Measurements from ENCODE around the gene GALNS. TPM values are rescaled to one million over a fixed set of nuclear protein-coding genes. Genes with fewer than 3 reads are reported as not detected.

GALNS gene
- total RNA-seq, 1 experiment from 2014 or later, result 20.8 TPM

DNA sequence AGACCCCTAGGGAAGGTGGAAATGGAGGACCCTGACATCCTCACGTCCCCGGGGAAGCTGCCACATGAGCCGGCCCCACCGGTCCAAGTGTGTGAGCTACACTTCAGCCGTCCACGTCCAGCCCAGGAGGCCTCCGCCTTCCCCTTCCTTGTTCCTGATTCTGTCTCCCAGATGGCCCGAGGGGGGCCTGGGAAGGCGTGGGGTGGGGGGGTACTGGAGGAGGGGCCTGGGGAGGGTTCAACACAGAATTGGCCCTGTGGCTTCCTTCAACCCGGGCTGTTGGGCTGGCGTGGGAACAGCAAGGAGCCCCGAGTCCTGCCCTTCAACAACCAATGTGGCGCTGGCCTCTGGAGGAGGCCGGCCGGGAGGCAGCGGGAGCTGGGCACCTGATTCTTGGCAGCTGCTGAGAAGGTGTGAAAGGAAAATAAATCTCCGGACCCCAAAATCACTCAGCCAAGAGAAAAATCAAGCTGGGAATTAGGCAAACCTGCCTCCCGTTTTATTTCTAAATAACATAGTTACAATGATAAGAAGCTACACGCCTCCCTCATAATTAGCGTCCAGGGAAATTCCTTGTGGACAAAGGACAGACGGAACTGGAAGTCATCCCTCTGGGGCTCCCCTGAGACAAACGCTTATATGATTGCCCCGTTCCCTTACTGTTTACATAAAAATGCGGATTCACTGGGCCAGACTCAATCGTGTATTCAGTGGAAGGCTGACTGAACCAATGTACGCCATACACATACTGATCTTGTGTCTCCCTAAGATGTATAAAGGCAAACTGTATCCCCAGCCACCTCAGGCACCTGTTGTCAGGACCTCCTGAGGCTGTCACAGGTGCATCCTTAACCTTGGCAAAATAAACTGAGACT is 43.2 kb downstream of the GALNS start:
- in situ Hi-C loops (cut with HindIII; ENCODE audit: low pct_unique_long_range_greater_than_20kb, low sequenced_read_pairs), result no loop called here

GRCh38 chr16:88812513-88813268 is 44.1 kb downstream of the GALNS start:
- DNase-seq (ENCODE audit: low read depth), result no peak
- in situ Hi-C loops (cut with HindIII; ENCODE audit: low pct_unique_long_range_greater_than_20kb, low sequenced_read_pairs), result no loop called here

More for the DNA sequence above, 43.2 kb downstream of the GALNS start:
- no peak for DNase-seq (ENCODE audit: low read depth)

DNA sequence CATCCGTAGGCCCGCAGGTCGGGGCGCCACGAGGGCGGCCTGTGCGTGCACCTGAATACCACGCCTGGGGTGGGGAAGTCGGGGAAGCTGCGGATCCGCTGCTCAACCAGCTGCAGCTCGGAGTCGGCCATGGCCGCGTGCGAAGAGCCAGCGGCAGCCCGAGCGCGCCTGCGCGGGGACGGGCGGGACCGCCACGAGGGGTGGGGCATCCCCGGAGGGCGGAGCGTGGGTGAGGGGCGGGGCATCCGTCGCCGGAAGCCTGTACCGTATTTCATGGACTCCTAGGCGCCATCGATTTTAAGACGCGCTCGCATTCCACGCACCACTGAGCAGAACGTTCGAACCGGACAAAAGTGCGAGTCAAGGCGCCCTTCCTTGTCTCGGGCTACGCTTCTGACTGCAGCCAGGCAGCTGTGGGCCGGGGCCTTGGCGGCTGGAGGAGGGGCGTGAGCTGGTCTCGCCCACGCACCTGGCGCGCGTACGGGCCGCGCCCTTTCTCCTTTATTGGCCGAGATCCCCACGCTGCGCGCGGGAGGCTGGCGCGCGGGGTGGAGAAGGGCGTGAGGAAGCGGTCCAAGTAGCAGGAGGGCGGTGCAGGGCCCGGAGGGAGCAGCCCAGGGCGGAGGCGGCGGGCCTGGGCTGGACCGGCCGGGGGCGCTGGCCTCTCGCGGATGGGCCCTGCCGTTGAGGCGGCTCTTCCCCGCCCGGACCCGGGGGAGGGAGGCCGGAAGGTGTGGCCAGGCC is 44.8 kb downstream of the GALNS start, which contains the start of gene APRT:
Gene APRT (minus strand): TSS at position 160 of the 744 bp plus-strand sequence. CDS start 29 bp downstream, at position 131.
- in situ Hi-C loops (cut with HindIII; ENCODE audit: low pct_unique_long_range_greater_than_20kb, low sequenced_read_pairs), result no loop called here
- peak; percentile 91 for DNase-seq (ENCODE audit: low read depth)

- in situ Hi-C loops (cut with HindIII; ENCODE audit: low pct_unique_long_range_greater_than_20kb, low sequenced_read_pairs), result no loop called here
- DNase-seq (ENCODE audit: low read depth), result peak; percentile 84
These were observed 45.6 kb downstream of the GALNS start for GRCh38 chr16:88810912-88811768.

GRCh38 chr16:88810166-88810911 is 46.4 kb downstream of the GALNS start:
- in situ Hi-C loops (cut with HindIII; ENCODE audit: low pct_unique_long_range_greater_than_20kb, low sequenced_read_pairs), result no loop called here
- DNase-seq (ENCODE audit: low read depth), result peak; percentile 29

DNA sequence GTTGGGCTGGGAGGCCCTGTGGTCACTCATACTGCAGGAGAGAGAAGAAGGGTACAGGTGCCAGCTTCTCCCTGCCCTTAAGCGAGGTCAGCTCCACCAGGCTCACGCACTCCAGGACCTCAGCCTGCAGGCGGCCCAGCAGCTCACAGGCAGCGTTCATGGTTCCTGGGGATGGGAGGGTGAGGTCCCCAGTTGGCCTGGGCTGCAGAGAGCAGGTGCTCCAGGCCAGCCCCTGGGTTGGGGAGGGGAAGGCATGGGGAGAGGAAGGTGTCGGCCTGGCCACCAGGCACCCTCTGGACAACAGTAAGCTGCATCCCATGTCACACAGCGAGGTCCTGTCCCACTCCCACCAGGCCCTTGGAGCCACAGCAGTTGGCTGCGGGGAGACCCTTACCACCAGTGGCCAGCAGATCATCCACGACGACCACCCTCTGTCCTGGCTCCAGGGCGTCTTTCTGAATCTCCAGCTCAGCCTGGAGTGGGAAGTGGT is 47.0 kb downstream of the GALNS start:
- peak; percentile 12 for DNase-seq (ENCODE audit: low read depth)
- in situ Hi-C loops (cut with HindIII; ENCODE audit: low pct_unique_long_range_greater_than_20kb, low sequenced_read_pairs), result no loop called here

DNA sequence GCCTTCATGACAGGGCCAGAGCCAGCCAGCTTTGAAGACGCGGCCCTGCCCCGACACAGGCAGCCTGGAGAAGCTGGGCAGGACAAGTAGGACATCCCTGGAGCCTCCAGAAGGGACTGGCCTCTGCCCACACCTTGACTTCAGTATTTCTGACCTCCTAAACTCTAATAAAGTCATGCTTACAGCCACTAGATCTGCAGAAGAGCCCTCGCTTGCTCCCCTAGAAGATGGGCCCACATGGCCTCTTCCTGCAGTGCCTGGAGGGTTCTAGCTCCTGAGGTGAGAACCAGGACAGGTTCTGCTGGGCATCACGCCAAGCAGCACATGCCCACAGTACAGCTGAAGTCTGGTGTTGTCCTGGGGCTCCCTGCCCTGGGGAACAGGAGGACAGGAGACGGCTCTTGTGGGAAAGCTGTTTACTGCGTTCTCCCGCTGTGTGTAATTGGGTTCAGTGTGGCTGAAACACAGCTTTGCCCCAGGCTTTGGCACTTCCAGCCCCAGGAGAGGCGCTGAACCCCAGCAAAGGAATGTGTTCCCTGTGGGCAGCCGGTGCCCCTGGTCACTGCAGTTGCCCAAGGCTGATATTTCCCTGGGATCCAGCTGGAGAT is 47.6 kb downstream of the GALNS start:
- in situ Hi-C loops (cut with HindIII; ENCODE audit: low pct_unique_long_range_greater_than_20kb, low sequenced_read_pairs), result no loop called here
- DNase-seq (ENCODE audit: low read depth), result peak; percentile 8

DNA sequence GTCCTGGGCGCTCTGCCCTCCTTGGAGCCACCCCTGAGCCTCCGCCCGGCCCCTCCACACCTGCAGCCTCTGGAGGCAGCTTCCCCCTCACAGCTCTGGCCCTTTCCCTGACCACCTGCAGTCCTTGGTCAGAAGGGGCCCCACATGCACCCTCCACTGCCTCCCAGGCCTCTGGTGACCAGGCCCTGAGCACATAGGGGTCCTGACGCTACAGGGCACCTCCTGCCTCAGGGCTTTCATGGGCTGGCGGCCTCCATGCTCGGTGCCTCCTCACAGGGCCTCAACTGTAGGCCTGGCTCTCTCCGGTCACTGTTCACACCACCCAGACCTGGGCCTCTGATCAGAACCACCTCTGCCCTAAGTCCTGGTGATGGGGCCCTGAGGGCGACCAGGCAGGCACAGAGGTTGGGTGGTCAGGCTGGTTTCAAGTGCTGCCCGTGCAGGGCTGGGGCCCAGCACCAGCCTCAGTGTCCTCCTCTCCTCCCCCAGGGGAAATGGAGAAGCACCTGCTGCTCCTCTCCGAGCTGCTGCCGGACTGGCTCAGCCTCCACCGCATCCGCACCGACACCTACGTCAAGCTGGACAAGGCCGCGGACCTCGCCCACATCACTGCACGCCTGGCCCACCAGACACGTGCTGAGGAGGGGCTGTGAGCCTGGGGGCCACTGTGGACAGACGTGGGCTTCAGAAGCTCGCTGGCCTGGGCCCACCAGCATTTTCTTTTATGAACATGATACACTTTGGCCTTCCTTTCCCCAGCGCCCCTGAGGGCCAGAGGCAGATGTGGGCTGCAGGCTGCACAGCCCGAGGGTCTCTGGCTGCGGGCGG is 48.9 kb downstream of the GALNS start:
- no peak for DNase-seq (ENCODE audit: low read depth)
- in situ Hi-C loops (cut with HindIII; ENCODE audit: low pct_unique_long_range_greater_than_20kb, low sequenced_read_pairs), result no loop called here

GRCh38 chr16:88807142-88807625 is 49.6 kb downstream of the GALNS start:
- no peak for DNase-seq (ENCODE audit: low read depth)
- in situ Hi-C loops (cut with HindIII; ENCODE audit: low pct_unique_long_range_greater_than_20kb, low sequenced_read_pairs), result no loop called here

DNA sequence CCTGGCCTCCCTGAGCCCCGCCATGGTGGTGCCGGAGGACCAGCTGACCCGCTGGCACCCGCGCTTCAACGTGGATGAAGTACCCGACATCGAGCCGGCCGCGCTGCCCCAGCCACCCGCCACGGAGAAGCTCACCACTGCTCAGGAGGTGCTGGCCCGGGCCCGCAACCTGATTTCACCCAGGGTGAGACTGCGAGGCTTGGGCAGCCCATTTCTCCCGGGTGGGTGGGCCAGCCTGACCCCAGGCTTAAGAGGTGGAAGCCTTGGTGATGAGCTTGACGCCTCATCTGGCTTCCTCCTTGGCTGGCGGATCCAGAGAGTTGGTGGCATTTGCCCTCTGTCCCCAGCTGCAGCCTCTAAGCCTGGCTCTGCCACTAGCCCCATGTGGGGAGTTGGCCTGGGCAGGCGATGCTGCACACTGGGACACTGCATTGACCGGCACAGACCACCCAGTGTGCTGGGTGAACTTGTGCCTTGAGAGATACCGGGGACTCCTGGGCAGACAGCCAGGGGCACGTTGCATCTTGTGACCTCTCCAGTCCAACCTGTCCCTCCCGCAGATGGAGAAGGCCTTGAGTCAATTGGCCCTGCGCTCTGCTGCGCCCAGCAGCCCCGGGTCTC is 50.1 kb downstream of the GALNS start:
- in situ Hi-C loops (cut with HindIII; ENCODE audit: low pct_unique_long_range_greater_than_20kb, low sequenced_read_pairs), result no loop called here
- no peak for DNase-seq (ENCODE audit: low read depth)

GRCh38 chr16:88805887-88806393 is 50.8 kb downstream of the GALNS start:
- in situ Hi-C loops (cut with HindIII; ENCODE audit: low pct_unique_long_range_greater_than_20kb, low sequenced_read_pairs), result no loop called here
- no peak for DNase-seq (ENCODE audit: low read depth)

DNA sequence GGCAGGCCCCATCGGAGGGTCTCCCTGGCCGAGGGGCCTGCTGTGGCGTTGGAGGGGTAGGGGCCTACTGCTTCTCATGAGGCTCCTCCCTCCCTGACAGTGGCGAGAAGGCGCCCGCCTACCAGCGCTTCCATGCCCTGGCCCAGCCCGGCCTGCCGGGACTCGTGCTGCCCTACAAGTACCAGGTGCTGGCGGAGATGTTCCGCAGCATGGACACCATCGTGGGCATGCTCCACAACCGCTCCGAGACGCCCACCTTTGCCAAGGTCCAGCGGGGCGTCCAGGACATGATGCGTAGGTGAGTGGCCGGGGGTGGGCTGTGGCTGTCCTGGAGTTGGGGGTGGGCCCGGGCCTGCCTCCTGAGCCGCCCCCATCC is 51.4 kb downstream of the GALNS start:
- no peak for DNase-seq (ENCODE audit: low read depth)
- in situ Hi-C loops (cut with HindIII; ENCODE audit: low pct_unique_long_range_greater_than_20kb, low sequenced_read_pairs), result no loop called here

- in situ Hi-C loops (cut with HindIII; ENCODE audit: low pct_unique_long_range_greater_than_20kb, low sequenced_read_pairs), result no loop called here
- no peak for DNase-seq (ENCODE audit: low read depth)
These were observed 52.0 kb downstream of the GALNS start for GRCh38 chr16:88804552-88805339.

- in situ Hi-C loops (cut with HindIII; ENCODE audit: low pct_unique_long_range_greater_than_20kb, low sequenced_read_pairs), result no loop called here
- no peak for DNase-seq (ENCODE audit: low read depth)
These were observed 52.6 kb downstream of the GALNS start for GRCh38 chr16:88804173-88804551.
